GM18511 (cell line): ENCODE data around the gene ZNF474.

Experiments
- ATAC-seq: cut with Tn5 transposase; IDR thresholded peaks from one replicate; pipeline ENCODE4 v1.9.1; 2021; ENCODE audit warnings: mild to moderate bottlenecking, moderate library complexity; ENCODE audit not compliant: unreplicated experiment

ZNF474 gene

DNA sequence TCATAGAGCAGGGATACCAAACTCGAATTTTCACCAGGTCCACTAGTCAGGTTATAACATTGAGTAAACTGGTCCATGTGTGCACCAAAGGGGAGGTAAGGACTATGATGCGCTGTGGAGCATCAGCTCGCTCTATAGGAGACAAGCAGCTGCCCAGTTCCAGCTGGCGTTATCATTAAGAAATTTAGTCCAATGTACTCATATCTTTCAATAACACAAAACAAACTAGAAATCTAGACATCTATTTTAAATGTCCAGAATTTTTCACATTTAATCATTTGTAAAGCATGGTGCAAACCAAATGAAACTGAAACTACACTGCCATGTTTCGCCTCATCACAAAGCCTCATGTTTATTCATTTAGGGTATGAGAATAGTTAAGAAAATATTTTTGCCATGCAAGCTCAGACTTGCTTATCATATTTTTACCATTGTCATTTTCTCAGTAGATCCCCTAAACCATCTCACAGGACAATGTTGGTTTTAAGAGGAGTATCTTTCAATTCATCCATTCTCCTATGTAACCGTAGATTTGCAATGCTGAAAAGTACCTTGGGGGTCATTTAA lies 50.9 kb downstream of the ZNF474 start:
- ATAC-seq = no peak

DNA sequence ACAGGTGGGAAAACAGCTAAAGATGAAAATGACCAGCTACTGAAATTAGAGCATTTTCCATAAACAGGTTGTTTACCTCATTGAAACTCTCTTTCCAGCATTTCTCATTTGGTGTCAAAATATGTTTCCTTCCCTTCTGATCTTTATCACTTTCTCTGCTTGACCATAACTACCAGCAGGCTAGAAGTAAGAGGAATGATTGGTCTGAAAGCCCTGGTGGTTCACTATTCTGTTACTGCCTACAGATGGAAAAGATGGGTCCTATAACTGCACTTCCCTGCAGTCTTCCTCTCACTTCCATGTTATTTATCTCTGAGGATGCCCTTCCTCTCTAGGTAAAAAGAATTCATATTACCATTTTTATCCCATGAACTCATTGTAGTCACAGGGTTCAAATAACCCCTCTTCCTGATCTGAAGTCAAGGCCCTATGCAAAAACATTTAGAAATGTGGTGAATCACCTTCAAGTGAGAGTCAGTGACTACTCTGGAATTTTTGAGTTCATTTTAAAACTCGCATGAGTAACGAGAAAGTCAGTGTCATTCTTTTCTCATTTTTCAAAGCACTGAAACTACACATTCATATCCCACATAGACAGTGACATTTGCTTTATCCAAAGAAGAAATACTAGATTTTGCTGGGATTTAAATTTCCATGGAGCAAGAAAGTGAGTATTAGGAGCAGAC lies 51.7 kb downstream of the ZNF474 start:
- ATAC-seq = no peak

DNA sequence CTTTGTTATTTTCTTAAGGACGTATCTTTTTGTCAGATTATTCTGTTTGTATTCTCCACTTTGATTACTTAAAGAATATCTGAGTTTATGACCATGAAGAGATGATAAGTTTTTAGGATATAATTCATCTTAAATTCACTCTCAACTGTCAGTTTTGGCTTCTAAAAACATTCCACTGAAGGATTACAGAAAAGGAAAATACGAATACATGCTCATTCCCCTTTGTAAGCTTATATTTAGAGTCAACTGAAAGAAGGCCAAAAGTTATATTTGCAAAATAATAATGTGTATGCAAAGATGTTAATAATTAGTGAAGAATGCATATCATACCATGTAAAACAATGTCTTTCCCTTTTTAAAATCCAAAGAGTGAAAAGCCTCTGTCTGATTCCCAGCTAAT lies 52.5 kb downstream of the ZNF474 start:
- no peak for ATAC-seq

DNA sequence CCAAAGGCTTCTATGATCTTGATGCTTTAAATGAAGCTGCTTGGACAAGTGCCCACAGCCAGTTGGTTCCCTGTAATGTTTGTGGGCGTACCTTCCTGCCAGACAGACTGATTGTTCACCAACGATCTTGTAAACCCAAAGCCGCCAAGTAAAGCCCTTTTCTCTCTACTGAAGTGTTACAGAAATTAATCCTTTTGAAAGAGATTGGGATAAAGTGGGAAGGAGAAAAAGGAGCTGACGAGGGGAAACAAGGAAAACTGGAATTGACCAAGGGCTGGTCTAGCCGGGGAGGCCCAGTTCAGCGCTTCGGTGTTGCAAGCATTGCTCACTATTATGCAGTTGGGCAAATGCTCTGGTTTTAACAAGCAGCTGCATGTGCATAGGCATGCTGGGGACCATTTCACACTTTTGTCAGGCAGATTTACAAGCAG lies 53.2 kb downstream of the ZNF474 start:
- ATAC-seq = no peak

DNA sequence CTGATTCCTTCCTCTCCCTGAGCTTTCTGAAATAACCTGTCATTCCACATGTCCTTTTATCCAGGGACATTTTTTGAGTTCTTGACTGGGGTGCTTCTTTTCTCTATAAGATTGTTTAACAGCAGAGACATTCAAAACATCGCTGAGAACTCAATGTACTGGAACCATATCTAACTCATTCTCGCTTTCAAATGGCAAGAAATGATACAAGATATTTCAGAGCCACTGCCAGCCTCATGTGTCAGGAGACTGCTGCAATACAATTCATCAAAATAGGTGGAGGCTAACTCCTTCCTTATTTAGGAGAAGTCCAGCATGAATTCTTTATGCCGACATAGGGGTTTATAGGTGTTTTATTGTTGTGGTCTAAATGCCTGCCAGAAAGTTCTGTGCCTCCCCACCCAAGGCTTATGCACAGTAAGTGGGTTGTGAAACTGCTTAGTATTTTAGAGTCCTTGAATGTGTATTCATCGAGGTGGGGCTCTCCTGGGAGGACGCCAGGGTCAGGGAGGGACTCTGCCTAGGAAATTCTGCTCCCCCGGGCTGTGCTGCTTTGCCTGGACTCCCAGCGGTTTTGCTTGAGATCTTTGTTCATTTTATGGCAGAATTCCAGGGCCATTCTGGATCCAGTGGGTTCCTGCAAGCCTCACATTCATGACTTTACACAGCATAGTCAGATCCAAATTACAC lies 53.9 kb downstream of the ZNF474 start:
- ATAC-seq = no peak

DNA sequence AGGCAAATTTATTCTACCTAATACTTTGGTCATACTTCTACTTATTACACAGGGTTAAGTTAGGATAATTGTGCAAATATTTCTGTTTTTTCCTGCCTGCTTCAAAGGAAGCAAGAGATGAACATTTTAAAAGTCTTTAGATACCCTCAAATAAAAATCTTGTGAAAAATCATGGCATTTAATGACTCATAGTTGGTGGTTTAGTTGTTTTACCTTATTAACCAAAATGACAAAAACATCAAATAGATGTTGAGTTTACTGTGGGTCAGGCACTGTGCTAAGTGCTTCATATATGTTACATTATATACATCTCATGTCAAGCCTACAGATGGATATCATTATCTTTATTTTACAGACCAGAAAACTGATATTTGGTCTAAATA lies 54.4 kb downstream of the ZNF474 start:
- ATAC-seq = no peak

DNA sequence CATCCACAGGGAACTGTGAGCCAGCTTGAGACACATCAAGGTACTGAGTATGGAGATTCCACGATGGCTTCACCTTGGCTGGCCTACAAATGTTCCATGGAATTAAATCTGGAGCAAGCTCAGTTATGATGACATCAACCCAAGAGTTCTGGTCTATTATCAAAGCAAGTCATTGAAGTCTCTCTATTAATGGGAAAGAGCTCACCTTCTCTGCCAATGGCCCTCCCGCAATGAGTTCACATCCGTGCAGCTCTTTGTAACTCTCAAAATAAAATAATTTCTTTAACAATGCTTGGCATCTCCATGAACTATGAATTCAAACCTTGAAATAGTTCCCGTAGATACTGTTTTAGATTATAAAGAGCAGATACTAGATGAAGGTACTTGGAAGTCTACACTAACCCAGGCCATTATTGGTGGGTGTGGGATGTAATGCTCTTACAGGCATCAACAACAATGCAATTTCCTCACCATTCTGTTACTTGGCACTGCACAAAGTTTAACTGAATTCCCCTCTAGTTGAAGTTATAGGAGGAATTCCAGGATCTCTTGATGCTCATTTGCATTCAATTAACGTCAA lies 55.4 kb downstream of the ZNF474 start:
- no peak for ATAC-seq

DNA sequence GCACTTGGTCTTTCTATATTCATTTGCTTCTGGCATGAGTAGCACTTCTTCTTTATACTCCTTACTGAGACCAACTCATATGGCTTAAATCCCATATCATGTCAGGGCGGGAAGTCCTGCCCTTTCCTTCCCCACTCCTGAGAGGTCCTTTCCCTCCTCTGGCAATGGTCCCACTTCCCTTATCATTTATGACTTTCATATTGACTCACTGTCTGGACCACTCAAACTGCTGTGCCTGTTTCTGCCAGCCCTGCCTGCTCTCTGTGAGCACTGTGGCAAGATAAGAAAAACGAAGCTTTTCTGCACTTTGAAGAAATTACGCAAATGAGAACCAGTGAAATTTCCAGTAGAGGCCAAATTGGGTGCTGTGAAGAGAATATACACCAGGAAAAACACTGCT lies 58.1 kb downstream of the ZNF474 start:
- no peak for ATAC-seq

DNA sequence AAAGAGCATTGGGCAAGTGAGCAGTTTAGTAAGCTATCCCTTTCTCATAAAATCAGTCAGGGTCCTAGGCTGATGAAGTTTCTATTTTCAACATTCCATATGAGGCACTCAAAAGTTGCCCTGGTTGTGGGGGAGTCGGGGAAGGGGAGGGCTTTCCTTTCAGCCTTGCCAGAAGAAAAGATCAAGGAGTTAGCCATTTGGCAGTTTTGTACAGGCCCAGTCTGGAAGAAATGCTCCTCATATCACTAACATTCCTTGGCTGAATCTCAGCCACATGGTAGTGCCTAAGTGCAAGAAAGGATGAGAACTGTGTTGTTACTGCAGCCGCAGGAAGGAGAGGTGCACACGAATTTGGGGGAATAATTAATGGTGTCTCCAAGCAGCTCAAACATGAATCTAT lies 60.8 kb downstream of the ZNF474 start:
- no peak for ATAC-seq

DNA sequence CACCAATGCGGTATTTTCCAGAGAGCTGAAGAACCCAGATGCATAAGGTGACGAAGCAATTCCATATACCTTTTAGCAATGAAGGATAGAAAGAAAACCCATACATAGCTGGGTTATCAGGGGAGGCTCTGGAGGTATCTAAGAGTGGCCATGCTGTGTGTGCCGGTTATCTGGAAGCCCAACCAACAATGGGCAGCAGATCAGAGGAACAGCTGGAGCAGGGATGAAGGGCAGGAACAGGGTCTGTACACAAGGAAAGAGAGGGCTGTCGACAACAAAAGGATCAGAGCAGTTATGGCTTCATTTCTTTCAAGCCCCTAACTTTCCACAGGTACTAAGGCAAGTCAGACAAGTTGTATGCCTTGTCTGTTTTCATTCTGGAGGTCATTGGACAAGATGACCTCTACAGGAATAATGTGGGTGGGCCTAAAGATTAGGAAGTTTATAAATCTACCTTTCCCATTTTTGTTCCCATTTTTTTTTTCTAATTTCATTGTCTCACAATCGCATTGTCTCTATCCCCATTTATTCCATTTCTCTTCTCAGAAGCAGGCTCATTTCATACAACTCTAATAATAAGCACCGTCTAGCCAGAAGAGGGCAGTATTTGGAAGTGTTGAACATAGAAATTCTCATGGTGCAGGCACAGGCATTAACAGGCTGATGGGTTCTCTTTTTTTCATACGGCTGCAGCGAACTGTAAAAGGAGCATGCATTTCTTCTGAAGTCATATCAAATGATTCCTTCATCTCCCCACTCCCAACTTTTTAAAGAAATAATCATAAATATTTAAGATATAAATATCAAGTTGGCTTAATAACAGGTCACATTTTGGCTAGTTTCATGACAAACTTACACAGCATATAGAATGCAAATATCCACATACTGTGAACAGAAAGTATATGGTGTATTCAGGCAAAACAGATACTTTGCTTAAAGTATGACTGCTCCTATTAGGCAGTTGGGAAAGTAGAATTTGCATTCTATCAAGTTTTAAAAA lies 63.5 kb downstream of the ZNF474 start:
- ATAC-seq = peak; percentile 91

DNA sequence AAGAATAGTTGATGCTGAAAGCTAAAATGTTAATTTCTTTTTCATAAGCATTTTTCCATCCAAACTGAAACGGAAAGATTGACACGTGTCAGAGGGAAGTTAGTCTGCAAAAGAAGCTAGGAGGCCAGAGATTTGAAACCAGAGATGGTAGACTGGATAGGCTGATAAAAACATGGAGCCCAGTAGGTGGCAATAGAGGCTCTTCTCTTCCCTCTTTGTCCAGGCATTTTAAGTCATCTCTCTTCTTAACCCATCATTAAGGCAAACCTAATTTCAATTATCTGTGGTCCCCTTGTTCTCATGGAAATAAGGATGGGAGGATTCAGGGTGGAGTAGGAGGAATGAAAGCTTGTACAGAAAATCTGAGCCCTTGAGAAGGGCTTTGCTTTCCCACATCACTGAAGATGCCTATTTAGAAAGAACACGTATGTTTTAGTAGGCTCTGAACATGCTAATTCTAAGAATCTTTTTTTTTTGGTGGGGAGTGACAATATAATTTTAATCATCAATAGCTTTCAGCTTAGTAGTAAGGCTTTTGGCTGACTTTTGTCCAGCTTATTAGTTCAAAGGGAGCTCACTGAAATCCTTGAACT lies 66.6 kb downstream of the ZNF474 start:
- no peak for ATAC-seq

DNA sequence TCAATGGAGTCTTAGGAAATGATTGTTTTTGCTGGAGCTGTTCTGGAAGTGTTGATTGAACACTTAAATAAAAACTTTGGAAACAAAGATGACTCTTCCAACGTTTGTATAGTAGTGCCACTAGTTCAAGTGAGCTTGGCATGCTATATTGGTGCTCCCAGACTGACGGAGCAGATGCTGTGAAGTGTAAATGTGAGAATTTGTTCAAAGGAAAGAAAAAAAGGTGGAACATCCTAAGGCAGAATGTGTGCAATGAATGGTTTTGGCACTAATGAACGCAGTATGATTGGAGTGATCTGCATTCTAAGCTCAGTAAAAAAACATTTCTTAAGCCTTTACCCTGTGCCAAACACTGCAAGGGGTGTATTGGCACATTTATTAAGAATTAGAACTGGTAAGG lies 69.8 kb downstream of the ZNF474 start:
- ATAC-seq = no peak

DNA sequence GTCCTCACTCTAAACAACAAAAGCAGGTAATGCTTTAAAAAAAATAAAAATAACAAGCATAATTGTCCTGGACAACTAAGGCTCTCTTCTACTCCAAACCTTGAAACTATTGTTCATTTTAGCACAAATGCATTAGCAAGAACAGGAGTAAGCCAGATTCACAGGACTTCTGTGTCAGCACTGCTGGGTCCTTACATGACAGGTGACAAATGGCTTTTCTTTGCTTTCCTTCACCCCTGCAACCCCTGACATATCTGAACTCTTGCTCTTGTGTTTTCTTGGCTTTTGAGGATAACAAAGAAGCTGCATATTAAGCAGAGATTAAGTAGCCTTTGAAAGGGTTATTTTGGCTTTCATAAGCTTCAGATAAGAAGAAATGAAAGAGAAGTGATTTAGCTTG lies 71.1 kb downstream of the ZNF474 start:
- ATAC-seq = no peak

DNA sequence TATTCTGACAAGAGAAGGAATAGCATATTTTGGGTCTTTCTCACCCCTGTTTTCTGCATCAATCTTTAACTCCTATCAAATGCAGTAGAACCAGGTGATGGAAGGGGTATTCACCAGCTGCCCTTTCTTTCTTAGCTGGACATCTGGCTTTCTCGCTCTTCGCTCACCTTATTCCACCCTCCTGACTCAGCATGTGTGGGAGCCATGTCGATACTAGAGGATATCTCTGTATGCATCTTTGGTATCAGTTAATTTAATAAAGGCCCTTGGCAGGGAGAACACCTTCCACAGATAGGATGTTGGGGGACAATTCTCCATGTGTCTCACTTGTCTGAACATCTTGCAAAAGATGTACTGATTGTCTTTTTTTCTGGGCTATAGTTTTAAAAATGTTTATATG lies 71.5 kb downstream of the ZNF474 start:
- ATAC-seq = no peak

DNA sequence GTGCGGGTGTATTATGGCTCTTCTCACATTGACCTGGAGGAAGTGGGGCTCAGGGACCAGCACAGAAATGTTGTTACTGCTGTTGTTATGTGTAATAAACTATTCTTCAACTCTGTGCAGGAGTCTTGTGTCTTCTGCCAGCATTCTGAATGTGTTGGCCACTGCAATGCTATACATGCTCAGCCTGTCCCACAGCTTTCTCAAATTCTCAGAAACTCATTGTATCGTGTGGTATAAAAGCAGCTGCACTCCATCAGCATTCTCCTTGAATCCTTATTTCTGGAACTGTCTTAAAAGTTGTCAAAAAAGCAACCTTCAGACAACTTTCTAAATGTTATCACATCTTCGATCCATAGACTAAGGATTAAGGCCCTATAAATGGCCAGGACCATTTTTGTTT lies 72.0 kb downstream of the ZNF474 start:
- ATAC-seq = no peak

DNA sequence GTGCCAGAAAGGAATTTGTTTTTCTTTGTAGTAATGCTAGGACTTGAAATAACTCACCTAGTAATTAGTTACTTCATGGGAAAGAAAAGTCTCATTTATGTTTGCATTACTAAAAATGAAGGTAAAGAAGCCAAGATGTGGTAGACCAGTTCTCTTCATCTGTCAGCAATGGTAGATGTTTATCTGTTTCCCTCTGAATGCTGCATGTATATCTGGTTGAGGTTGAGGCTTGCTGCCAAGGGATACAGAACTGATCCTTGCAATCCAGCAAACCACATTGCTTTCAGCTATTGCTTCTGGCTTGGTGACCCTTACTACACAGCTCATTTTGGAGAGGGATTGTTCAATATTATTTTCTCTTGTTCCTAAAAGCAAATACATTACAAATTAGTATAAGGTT lies 73.6 kb downstream of the ZNF474 start:
- no peak for ATAC-seq
